Muscle layer of colon (tissue), 2 donors: Measurements from ENCODE around the gene BRAF.
"Not testable (repeated sequence)": the region's sequence is repeated elsewhere in the genome, so short reads cannot be mapped to it uniquely, and the experiment has no call there.

Experiments used
- H3K27ac ChIP-seq: one replicate; pipeline ENCODE4 v1.7.0; 2013; ENCODE audit warnings: low read depth, mild to moderate bottlenecking, low read length, moderate library complexity
- H3K27me3 ChIP-seq, 2 donors: one replicate each; pipeline ENCODE4 v1.7.0; 2013; ENCODE audit warnings: low read length in 2 of 2, mild to moderate bottlenecking in 2 of 2; ENCODE audit not compliant: insufficient read depth in 2 of 2, control insufficient read depth in 1 of 2
- H3K36me3 ChIP-seq: one replicate; pipeline ENCODE4 v1.7.0; 2013; ENCODE audit warnings: mild to moderate bottlenecking, low read length; ENCODE audit not compliant: insufficient read depth
- H3K4me1 ChIP-seq: one replicate; pipeline ENCODE4 v1.7.0; 2013; ENCODE audit warnings: mild to moderate bottlenecking, low read length; ENCODE audit not compliant: insufficient read depth
- H3K4me3 ChIP-seq, 2 donors: one replicate each; pipeline ENCODE4 v1.7.0; 2013; ENCODE audit warnings: low read length in 2 of 2, low read depth in 1 of 2, mild to moderate bottlenecking in 1 of 2, moderate library complexity in 1 of 2
- H3K9ac ChIP-seq: one replicate; pipeline ENCODE4 v1.7.0; 2013; ENCODE audit warnings: low read length
- H3K9me3 ChIP-seq: one replicate; pipeline ENCODE4 v1.7.0; 2013; ENCODE audit warnings: mild to moderate bottlenecking, low read length
- donor health status: abdominal sarcoma.
- donor health status: Adenocarcinoma of cecum.

Gene BRAF

GRCh38 chr7:140896996-140897395 is 27.7 kb downstream of the BRAF start:
- Histone ChIP-seq H3K9me3 (no peaks in the 10 kb centered on the region), H3K27ac (no peak overlapping the region), H3K27me3 (no peaks in the 10 kb centered on the region), H3K4me3 (no peak overlapping the region), H3K9ac (no peak overlapping the region), H3K36me3 (no peaks in the 10 kb centered on the region), H3K4me1 (no peaks in the 10 kb centered on the region)

GRCh38 chr7:140889645-140890044 is 35.1 kb downstream of the BRAF start:
- H3K9me3 ChIP-seq: no peaks in the 10 kb centered on the region
- H3K4me3 ChIP-seq: no peak overlapping the region
- no peak overlapping the region for H3K27ac ChIP-seq
- no peaks in the 10 kb centered on the region for H3K27me3 ChIP-seq
- H3K9ac ChIP-seq: no peak overlapping the region
- peaks cover 5% of the 10 kb centered on the region for H3K4me1 ChIP-seq
- no peaks in the 10 kb centered on the region for H3K36me3 ChIP-seq

DNA sequence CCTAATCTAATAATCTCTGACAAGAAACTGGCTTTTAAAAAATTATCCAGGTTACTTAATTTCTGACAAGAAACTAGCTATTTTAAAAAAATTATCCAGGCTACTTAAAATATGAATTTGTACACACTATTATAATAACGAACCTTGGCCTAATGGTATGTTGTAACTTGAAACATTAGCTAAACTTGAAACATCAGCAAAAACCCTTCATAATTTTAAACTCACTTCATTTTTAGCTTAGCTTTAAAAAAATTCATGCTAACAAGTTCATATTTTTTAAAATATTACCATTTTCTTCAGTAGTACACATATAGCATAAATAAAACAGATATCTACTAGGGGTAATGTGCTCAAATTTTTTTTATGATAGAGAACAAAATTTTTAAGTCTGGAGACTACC is 35.6 kb downstream of the BRAF start:
- H3K27me3 ChIP-seq: no peaks in the 10 kb centered on the region
- no peak overlapping the region for H3K27ac ChIP-seq
- no peaks in the 10 kb centered on the region for H3K9me3 ChIP-seq
- no peak overlapping the region for H3K9ac ChIP-seq
- peaks cover 5% of the 10 kb centered on the region for H3K4me1 ChIP-seq
- no peak overlapping the region for H3K4me3 ChIP-seq
- no peaks in the 10 kb centered on the region for H3K36me3 ChIP-seq

GRCh38 chr7:140888087-140888486 is 36.6 kb downstream of the BRAF start:
- Histone ChIP-seq H3K4me1 (peaks cover 5% of the 10 kb centered on the region), H3K36me3 (no peaks in the 10 kb centered on the region), H3K4me3 (no peak overlapping the region), H3K9me3 (no peaks in the 10 kb centered on the region), H3K27ac (no peak overlapping the region), H3K9ac (no peak overlapping the region), H3K27me3 (no peaks in the 10 kb centered on the region)

GRCh38 chr7:140885735-140886334 is 38.9 kb downstream of the BRAF start:
- no peak overlapping the region for H3K4me3 ChIP-seq
- no peaks in the 10 kb centered on the region for H3K27me3 ChIP-seq
- H3K9ac ChIP-seq: no peak overlapping the region
- H3K27ac ChIP-seq: no peak overlapping the region
- no peaks in the 10 kb centered on the region for H3K9me3 ChIP-seq
- peaks cover 5% of the 10 kb centered on the region for H3K4me1 ChIP-seq
- no peaks in the 10 kb centered on the region for H3K36me3 ChIP-seq

DNA sequence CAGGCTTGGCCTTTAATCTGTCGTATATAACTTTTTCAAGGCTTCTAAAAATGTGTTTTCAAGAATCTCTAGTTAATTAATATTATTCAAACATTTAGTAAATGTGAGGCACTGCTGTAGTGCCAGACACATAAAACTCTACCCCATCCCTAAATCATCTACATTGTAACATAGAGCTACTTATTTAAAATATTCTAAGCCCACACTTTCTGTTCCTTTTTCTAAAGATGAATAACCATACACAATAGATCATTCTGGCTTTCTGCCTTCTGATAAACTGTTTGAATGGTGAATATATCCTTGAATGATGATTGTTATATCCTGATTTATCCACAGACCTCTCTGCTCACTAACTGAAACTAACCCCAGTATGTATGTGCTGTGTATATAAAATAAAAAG is 41.4 kb downstream of the BRAF start:
- Histone ChIP-seq H3K36me3 (no peaks in the 10 kb centered on the region), H3K9me3 (no peaks in the 10 kb centered on the region), H3K4me3 (no peak overlapping the region), H3K27me3 (no peaks in the 10 kb centered on the region), H3K4me1 (peaks cover 5% of the 10 kb centered on the region), H3K27ac (no peak overlapping the region), H3K9ac (no peak overlapping the region)

DNA sequence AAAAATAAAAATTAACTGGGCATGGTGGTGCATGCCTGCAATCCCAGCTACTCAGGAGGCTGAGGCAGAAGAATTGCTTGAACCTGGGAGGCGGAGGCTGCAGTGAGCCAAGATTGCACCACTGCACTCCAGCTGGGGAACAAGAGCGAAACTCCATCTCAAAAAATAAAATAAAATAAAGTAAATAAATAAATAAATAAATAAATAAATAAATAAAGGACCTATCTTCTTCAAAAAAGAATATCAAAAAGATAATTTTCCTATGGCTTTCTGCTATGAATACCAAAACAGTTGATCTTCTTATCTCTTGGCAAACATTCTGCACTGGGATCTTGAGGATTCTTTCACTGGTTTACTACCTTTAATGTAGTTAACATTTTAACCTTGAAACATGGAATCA is 41.9 kb downstream of the BRAF start:
- not testable (repeated sequence) for H3K4me3 ChIP-seq, H3K9me3 ChIP-seq, H3K27me3 ChIP-seq, H3K36me3 ChIP-seq, H3K9ac ChIP-seq, H3K27ac ChIP-seq, H3K4me1 ChIP-seq

- Histone ChIP-seq H3K27me3 (no peaks in the 10 kb centered on the region), H3K9me3 (no peaks in the 10 kb centered on the region), H3K36me3 (no peaks in the 10 kb centered on the region), H3K4me3 (no peak overlapping the region), H3K27ac (no peak overlapping the region), H3K9ac (no peak overlapping the region), H3K4me1 (no peaks in the 10 kb centered on the region)
Observed at GRCh38 chr7:140881507-140882228, 43.1 kb downstream of the BRAF start.

GRCh38 chr7:140877249-140877524 is 47.5 kb downstream of the BRAF start:
- Histone ChIP-seq H3K36me3 (no peaks in the 10 kb centered on the region), H3K27ac (no peak overlapping the region), H3K27me3 (no peaks in the 10 kb centered on the region), H3K9me3 (no peaks in the 10 kb centered on the region), H3K9ac (no peak overlapping the region), H3K4me1 (no peaks in the 10 kb centered on the region), H3K4me3 (no peak overlapping the region)

- Histone ChIP-seq H3K4me1 (no peaks in the 10 kb centered on the region), H3K9ac (no peak overlapping the region), H3K27ac (no peak overlapping the region), H3K4me3 (no peak overlapping the region), H3K27me3 (no peaks in the 10 kb centered on the region), H3K9me3 (no peaks in the 10 kb centered on the region), H3K36me3 (no peaks in the 10 kb centered on the region)
Observed at GRCh38 chr7:140876519-140877248, 48.0 kb downstream of the BRAF start.

DNA sequence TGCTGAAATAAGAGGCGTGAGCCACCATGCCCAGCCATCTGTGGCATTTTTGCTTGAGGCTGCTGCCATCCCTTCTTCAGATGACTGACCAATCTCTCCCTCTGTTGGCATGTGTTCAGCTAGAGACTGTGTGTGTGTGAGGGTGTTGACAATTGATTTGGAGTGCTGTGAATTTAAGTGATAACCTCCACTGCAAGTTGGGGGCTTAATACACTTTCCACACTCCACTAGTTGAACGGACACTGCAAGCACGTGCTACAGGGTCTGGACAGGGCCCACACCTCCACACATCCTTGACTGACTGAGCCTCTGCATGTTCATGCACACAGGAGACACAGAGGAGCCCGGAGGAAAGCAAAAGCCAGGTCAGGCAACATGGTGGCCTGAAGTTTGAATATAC is 51.3 kb downstream of the BRAF start:
- H3K27me3 ChIP-seq: no peaks in the 10 kb centered on the region
- no peak overlapping the region for H3K9ac ChIP-seq
- H3K4me3 ChIP-seq: no peak overlapping the region
- no peaks in the 10 kb centered on the region for H3K4me1 ChIP-seq
- H3K27ac ChIP-seq: no peak overlapping the region
- no peaks in the 10 kb centered on the region for H3K36me3 ChIP-seq
- H3K9me3 ChIP-seq: no peaks in the 10 kb centered on the region

- Histone ChIP-seq H3K27me3 (no peaks in the 10 kb centered on the region), H3K36me3 (no peaks in the 10 kb centered on the region), H3K27ac (no peak overlapping the region), H3K9me3 (no peaks in the 10 kb centered on the region), H3K4me1 (no peaks in the 10 kb centered on the region), H3K9ac (no peak overlapping the region), H3K4me3 (no peak overlapping the region)
Observed at GRCh38 chr7:140870003-140870402, 54.7 kb downstream of the BRAF start.
